ENCODE measurements around the gene ARHGAP44. TPM values are rescaled to one million over a fixed set of nuclear protein-coding genes. Genes with fewer than 3 reads are reported as not detected.

ARHGAP44 gene
- total RNA-seq, 1 donor from 2014 or later = 5.8 TPM

GRCh38 chr17:12953156-12953555 lies 163.9 kb downstream of the ARHGAP44 start:
- no peak for DNase-seq (ENCODE audit: low read depth)
- H3K4me3 ChIP-seq (ENCODE audit: low read depth, low read length) = no peak overlapping the region
- no peak for TF ChIP-seq CTCF (conservative IDR thresholded peaks at IDR 0.05; ENCODE audit: low read depth, low read length)

- TF ChIP-seq CTCF (conservative IDR thresholded peaks at IDR 0.05; ENCODE audit: low read depth, low read length) = no peak
- no peak overlapping the region for H3K4me3 ChIP-seq (ENCODE audit: low read depth, low read length)
- no peak for DNase-seq (ENCODE audit: low read depth)
These were observed 166.2 kb downstream of the ARHGAP44 start for GRCh38 chr17:12955521-12955920.

GRCh38 chr17:12958786-12959185 lies 169.5 kb downstream of the ARHGAP44 start:
- DNase-seq (ENCODE audit: low read depth) = peak; percentile 23
- no peak overlapping the region for H3K4me3 ChIP-seq (ENCODE audit: low read depth, low read length)
- TF ChIP-seq CTCF (conservative IDR thresholded peaks at IDR 0.05; ENCODE audit: low read depth, low read length) = no peak

- DNase-seq (ENCODE audit: low read depth) = peak; percentile 81
- TF ChIP-seq CTCF (conservative IDR thresholded peaks at IDR 0.05; ENCODE audit: low read depth, low read length) = no peak
- H3K4me3 ChIP-seq (ENCODE audit: low read depth, low read length) = no peak overlapping the region
These were observed 170.1 kb downstream of the ARHGAP44 start for GRCh38 chr17:12959441-12959840.

- TF ChIP-seq CTCF (conservative IDR thresholded peaks at IDR 0.05; ENCODE audit: low read depth, low read length) = no peak
- H3K4me3 ChIP-seq (ENCODE audit: low read depth, low read length) = no peak overlapping the region
- DNase-seq (ENCODE audit: low read depth) = no peak
These were observed 172.4 kb downstream of the ARHGAP44 start for GRCh38 chr17:12961655-12962054.

- no peak for TF ChIP-seq CTCF (conservative IDR thresholded peaks at IDR 0.05; ENCODE audit: low read depth, low read length)
- no peak overlapping the region for H3K4me3 ChIP-seq (ENCODE audit: low read depth, low read length)
- no peak for DNase-seq (ENCODE audit: low read depth)
These were observed 174.2 kb downstream of the ARHGAP44 start for GRCh38 chr17:12963505-12963904.

- H3K4me3 ChIP-seq (ENCODE audit: low read depth, low read length) = no peak overlapping the region
- no peak for DNase-seq (ENCODE audit: low read depth)
- no peak for TF ChIP-seq CTCF (conservative IDR thresholded peaks at IDR 0.05; ENCODE audit: low read depth, low read length)
These were observed 174.9 kb downstream of the ARHGAP44 start for GRCh38 chr17:12964162-12964561.

Measured in epithelial cell of proximal tubule (primary cell).